LoVo (cell line): ENCODE results near the gene BRWD1.

Experiments
- DNase-seq: peaks from one replicate; pipeline ENCODE4 v3.0.0-alpha.2; 2016; ENCODE audit warnings: low spot score

The BRWD1 gene

GRCh38 chr21:39134288-39134810 is 179.1 kb downstream of the BRWD1 start:
- DNase-seq = no peak
